NCI-H2171 treated with DMSO at 0.1 percent for 48 hours (cell line): ENCODE measurements around the gene LGR4.

ENCODE experiments used
- DNase-seq: peaks from one replicate; lab custom pipeline; 2025; lab: John Stamatoyannopoulos, UW

The LGR4 gene

GRCh38 chr11:27401833-27402316 lies 70.7 kb downstream of the LGR4 start:
- DNase-seq = no peak

- DNase-seq = no peak
Measured at GRCh38 chr11:27401280-27401832, 71.2 kb downstream of the LGR4 start.

GRCh38 chr11:27398400-27398770 lies 74.2 kb downstream of the LGR4 start:
- DNase-seq = peak; percentile 91

- peak; percentile 49 for DNase-seq
Measured at GRCh38 chr11:27397624-27398399, 74.8 kb downstream of the LGR4 start.

- no peak for DNase-seq
Measured at GRCh38 chr11:27396259-27396839, 76.2 kb downstream of the LGR4 start.

- DNase-seq = no peak
Measured at GRCh38 chr11:27395556-27396258, 76.9 kb downstream of the LGR4 start.

- DNase-seq = no peak
Measured at GRCh38 chr11:27394781-27395228, 77.8 kb downstream of the LGR4 start.

- peak; percentile 19 for DNase-seq
Measured at GRCh38 chr11:27392278-27393114, 80.1 kb downstream of the LGR4 start.

DNA sequence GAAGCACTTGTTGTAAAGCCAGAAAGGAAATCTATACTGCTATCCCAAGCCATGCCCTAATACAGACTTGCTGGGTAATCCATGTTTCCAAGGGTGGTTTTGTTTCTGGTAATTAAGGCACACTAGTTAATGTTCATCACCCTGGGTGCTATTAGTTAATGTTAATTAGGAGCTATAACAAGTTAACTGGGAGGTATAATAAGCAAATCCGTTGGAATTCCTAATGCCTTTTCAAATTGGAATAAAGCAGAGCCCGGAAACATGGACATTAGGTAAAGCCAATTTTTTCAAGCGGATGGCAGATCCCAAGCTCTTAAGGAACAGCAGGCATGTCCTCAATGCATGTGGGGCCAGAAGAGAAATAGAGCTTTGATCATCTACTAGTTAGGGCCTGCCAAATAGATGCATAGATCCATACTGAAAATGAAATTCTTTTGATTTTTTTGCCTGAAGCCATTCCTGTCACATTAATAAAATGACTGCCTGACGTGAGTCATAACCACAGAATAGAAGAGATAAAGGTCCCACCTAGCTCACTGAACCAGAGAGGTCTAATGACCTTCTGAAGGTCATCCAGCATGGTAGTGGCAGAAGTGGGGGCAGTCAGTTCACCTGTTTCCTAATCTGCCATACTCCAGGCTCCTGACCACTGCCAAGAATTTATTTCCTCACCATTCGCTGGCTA lies 81.1 kb downstream of the LGR4 start:
- no peak for DNase-seq

DNA sequence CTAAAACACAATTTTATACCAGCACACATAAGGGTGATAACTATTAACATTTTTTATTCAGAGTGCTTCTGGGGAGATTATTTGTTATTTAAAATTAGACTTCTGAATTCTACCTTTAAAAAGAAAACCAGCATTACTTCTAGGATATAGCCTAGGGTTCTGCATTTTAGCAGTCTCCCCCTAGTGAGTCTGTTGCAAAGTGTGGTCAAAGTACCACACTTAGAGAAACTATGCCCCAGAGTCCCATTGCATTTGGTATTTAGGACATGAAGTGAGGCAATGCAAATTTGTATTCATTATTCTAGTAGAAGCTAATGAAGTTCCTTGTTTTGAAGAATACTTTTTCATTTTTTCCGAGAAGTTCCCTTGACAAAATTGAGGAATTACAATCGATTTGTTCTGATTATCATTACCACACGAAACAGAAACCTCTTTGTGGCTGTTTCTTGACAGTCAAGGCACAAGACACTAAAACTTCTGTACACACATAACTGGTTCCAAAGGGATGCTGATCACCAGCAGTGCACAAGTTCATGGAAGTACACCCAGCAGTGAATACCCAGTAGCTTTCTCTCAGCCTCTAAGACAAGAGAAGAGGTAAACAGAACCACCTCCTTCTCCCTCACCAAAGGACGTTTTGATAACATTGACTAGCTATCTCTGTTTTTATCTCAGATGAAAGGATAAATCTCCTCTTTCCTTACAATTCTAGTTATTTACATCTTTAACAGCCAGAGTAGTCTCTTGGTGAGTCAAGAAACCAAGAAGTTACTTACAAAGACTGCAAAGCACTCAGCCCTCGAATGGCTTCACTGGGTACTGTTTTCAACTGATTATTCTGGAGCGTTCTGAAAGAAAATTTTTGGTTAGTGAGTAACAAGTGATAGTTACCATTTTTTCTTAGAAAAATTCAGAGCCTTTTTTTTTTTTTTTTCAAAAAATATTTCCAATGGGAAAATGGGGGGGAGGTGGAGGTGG lies 82.0 kb downstream of the LGR4 start:
- no peak for DNase-seq

- DNase-seq = no peak
Measured at GRCh38 chr11:27388869-27389268, 83.7 kb downstream of the LGR4 start.

DNA sequence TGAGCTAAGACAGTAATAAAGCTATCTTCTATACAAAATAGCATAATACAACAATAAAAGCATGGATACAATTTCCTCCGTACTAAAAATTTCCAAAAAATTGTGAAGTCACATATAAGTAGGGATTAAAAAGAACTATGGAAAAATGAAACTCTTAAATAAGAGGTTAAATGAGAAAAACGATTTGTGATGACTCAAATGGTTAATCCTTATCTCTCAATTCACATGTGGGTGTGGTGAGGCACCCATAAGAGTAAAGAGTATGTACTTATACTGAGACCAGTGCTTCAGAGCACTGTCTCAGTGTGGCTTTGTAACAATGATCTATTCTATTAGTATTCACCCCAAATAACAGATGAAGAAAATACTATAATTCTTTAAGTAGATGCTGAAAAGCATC lies 84.6 kb downstream of the LGR4 start:
- DNase-seq = no peak

- DNase-seq = no peak
Measured at GRCh38 chr11:27387362-27387761, 85.2 kb downstream of the LGR4 start.

DNA sequence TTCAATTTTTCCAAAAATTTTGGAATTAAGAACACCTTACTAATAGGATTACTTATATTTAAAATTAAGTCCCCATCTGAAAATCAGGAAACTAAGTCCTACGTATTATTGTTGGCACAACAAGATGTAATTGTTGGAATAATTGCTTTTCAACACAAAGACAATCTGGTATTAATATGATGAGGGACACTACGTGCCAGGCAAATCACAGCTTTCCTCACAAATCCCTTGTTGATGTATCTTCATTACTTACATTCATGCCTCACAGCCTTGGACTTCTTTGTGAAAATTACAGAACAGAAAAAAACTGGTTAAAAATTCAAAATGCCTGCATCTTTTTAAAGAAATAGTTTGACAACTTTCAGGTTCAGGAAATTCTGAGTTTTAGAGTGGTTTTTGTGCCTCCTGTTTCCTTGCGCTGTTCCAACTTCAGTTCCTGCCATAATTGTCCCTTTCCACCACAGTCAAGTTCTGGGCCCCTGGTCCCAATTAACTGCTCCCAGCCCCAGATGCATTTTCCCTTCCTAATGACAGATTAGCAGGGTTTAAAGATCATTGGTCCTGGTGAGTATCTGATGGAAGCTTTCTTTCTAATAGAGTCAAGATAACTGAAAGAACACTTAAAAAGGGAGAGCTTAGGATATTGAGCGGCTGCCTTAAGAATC lies 86.3 kb downstream of the LGR4 start:
- no peak for DNase-seq

DNA sequence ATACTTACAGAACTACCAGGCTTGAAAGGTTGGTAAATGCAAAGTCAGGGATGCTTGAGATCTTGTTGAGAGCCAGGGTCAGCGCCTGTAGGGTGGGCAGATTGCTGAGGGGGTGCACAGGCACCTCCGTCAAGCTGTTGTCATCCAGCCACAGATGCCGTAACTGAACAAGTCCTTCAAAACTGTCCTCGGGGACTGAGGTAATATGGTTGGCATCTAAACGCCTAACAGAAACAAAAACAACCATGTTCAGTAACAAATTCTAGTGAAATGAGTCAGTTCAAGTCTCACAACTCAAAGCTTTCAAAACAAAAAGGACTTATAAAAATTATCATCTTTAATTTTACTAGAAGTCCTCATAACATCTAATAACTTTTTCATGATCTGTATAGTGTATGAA lies 87.3 kb downstream of the LGR4 start:
- DNase-seq = peak; percentile 95

DNA sequence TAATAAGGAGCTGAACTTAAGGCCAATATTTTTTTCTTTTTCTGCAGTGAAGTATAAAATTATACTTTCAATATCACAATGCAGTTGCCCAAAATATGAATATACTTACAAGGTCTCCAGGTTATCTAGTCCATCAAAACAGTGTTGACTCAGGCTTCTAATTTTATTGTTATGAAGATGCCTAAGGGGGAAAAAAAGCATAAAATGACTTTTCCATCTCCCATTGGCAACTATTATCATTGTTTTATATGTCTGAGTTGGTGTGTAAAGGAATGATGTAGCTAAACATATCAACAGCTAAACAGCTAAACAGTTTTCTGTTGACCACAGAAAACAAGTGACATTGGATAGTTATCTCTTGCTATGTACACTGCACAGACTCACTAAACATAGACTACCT lies 88.4 kb downstream of the LGR4 start:
- DNase-seq = no peak

GRCh38 chr11:27383645-27384044 lies 88.9 kb downstream of the LGR4 start:
- DNase-seq = no peak

GRCh38 chr11:27381238-27381666 lies 91.3 kb downstream of the LGR4 start:
- no peak for DNase-seq

DNA sequence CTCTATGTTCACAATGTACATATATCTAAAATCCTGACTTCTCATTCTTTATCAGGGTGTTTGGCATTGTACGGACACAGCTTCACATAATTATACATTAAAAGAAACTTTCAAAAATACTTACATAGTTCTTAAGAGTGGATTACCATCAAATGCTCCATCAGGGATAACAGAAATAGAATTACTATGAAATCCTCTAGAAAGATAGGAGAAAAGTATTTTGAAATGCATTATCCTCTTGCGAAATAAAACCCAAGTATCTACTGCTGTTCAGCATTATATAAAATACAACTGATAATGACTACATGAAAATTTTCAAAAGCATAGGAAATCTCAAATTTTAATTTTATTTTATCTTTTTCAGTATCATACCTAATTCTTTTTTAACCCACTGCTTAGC lies 91.8 kb downstream of the LGR4 start:
- DNase-seq = no peak
